OCI-LY7 (cell line): Measurements from ENCODE around the gene TCTN1.

Source experiments
- CTCF ChIP-seq: fragments of 200-600 bp; sonication (generic); conservative IDR thresholded peaks from 2 replicates; pipeline ENCODE4 v1.5.1; 2014; ENCODE audit warnings: mild to moderate bottlenecking, antibody characterized with exemption, low read length, moderate library complexity, mixed read lengths
- EZH2phosphoT487 ChIP-seq: fragments of 200-600 bp; sonication (generic); IDR thresholded peaks from 2 replicates; pipeline ENCODE4 v1.6.1; 2018; ENCODE audit warnings: low read depth, borderline replicate concordance, mild to moderate bottlenecking, mixed run types, antibody characterized with exemption, low read length, moderate library complexity, mixed read lengths

- TF ChIP-seq CTCF (peak; percentile 84), EZH2phosphoT487 (no peak)
Measured at GRCh38 chr12:110600254-110600653, 13.7 kb upstream of the TCTN1 start.
